Activated naive CD4-positive, alpha-beta T cell treated with anti-CD3 and anti-CD28 coated beads, Interleukin-2, amount 50 U/mL, for 72 hours (primary cell): ENCODE results near the gene WLS. TPM values are rescaled to one million over a fixed set of nuclear protein-coding genes. Genes with fewer than 3 reads are reported as not detected.
"Not testable (repeated sequence)": the region's sequence is repeated elsewhere in the genome, so short reads cannot be mapped to it uniquely, and the experiment has no call there.

Source experiments
- ATAC-seq, 2 donors: fragments of 150-1000 bp; cut with Tn5 transposase; 2 replicates each; pipeline ENCODE4 v1.10.0; 2021; ENCODE audit warnings: mild to moderate bottlenecking in 2 of 2, moderate library complexity in 2 of 2
- DNase-seq, 2 donors: peaks; one replicate each; pipeline ENCODE4 v3.0.0; 2021 to 2022; ENCODE audit warnings: low spot score in 2 of 2
- H3K27ac Mint-ChIP-seq, 2 donors: one replicate each; pipeline ENCODE4 v1.8.0; 2022; ENCODE audit warnings: mild to moderate bottlenecking in 2 of 2, mixed read lengths in 2 of 2
- H3K36me3 Mint-ChIP-seq, 2 donors: one replicate each; pipeline ENCODE4 v1.8.0; 2022; ENCODE audit warnings: mixed read lengths in 2 of 2
- H3K9me3 Mint-ChIP-seq, 2 donors: one replicate each; pipeline ENCODE4 v1.8.0; 2022; ENCODE audit warnings: mixed read lengths in 2 of 2
- total RNA-seq, 2 donors: library from RNA; stranded (reverse); gene quantifications; one replicate each; pipeline ENCODE4 v1.2.3, GENCODE V29; 2022

WLS gene
- total RNA-seq, 2 donors from 2014 or later, result not detected

DNA sequence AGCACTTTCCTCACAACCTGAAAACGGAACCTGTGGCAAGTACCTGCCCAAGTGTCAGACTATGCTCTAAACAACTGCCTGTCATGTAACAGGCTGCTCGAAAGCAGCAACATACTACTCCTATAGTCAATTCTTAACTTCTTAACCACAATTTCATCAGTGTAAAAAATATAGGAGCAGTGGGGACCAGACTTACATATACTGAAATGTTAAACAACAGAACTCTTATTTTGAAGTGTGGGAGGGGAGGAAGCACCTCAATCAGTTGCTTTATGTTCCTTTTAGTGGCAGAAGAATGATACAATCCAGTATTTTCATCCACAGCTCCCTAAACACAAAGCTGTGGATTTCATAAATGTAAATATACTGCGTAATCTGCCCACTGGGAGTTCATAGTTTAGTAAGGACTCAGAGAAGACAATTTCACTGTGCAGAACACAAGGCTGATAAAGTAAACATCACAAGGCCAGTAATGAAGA is 44.2 kb downstream of the WLS start:
- DNase-seq, result no peak
- no peak overlapping the region for H3K27ac Mint-ChIP-seq
- ATAC-seq, result peak in 1 of 2 donors; percentile 67
- no peaks in the 10 kb centered on the region for H3K36me3 Mint-ChIP-seq
- H3K9me3 Mint-ChIP-seq, result no peaks in the 10 kb centered on the region

- Mint-ChIP-seq H3K9me3 (no peaks in the 10 kb centered on the region), H3K27ac (no peak overlapping the region), H3K36me3 (no peaks in the 10 kb centered on the region)
- DNase-seq (no peak), ATAC-seq (no peak)
Observed at GRCh38 chr1:68185743-68186142, 46.6 kb downstream of the WLS start.

- H3K27ac Mint-ChIP-seq, result no peak overlapping the region
- DNase-seq (no peak), ATAC-seq (no peak)
- H3K9me3 Mint-ChIP-seq, result no peaks in the 10 kb centered on the region
- H3K36me3 Mint-ChIP-seq, result no peaks in the 10 kb centered on the region
Observed at GRCh38 chr1:68183895-68184294, 48.4 kb downstream of the WLS start.

DNA sequence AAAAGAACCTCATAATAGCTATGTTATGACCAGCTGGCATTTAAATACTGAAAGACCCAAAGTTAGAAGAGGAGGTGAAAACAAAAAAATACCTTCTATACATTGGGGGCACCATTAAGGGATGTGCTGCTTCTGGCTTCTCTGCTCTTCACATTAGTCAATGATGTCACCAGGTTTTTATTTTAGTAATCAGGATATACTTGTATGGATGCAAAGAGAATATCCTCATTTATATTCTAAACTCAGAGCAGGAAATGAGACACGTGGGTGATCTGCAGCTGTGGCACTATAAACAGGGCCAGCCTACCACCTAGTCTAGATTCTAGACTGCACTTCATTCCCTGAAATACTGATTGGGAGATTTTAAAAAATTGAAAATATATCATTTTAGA is 51.2 kb downstream of the WLS start:
- ATAC-seq (no peak), DNase-seq (no peak)
- Mint-ChIP-seq H3K9me3 (peaks cover 0 to 3% of the 10 kb centered on the region in 2 donors), H3K27ac (no peak overlapping the region), H3K36me3 (no peaks in the 10 kb centered on the region)

GRCh38 chr1:68180441-68181164 is 51.7 kb downstream of the WLS start:
- no peak for ATAC-seq
- H3K36me3 Mint-ChIP-seq, result no peaks in the 10 kb centered on the region
- no peak overlapping the region for H3K27ac Mint-ChIP-seq
- DNase-seq, result no peak
- peaks cover 0 to 3% of the 10 kb centered on the region in 2 donors for H3K9me3 Mint-ChIP-seq

DNA sequence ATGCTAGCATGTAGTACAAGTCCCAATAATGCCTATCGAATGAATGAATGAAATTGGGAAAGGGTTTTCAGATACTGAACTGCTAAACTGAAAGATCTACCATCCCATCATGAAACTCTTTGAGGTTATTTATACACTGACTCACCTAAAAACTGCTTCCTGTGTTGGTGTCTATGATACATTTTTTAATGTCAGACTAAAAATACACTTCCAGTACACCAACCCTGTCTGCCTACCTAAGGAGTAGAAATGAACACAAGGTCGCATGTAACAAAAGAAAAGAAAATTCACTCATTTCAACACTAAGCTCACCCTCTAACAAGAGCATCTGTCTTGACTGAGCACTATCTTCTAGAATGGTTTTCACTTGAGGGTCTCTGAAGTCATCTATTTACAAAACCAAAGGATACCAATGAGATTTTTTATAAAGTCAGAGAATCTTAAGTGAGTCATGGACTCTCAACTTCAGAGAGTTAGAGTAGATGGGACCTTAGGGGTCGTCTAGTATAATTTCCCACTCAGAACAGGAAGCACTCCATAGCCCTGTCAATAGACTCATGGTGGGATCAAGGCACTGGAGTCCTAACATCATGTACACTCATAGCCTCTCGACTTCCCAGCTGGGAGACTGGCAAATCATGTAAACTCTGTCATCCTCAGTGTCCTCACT is 53.4 kb downstream of the WLS start:
- no peak for DNase-seq
- Mint-ChIP-seq H3K9me3 (peaks cover 0 to 3% of the 10 kb centered on the region in 2 donors), H3K27ac (no peak overlapping the region), H3K36me3 (no peaks in the 10 kb centered on the region)
- peak in 1 of 2 donors; percentile 92 for ATAC-seq

- no peaks in the 10 kb centered on the region for H3K36me3 Mint-ChIP-seq
- H3K9me3 Mint-ChIP-seq, result peaks cover 0 to 6% of the 10 kb centered on the region in 2 donors
- ATAC-seq (no peak), DNase-seq (no peak)
- no peak overlapping the region for H3K27ac Mint-ChIP-seq
Observed at GRCh38 chr1:68175621-68176398, 56.5 kb downstream of the WLS start.

DNA sequence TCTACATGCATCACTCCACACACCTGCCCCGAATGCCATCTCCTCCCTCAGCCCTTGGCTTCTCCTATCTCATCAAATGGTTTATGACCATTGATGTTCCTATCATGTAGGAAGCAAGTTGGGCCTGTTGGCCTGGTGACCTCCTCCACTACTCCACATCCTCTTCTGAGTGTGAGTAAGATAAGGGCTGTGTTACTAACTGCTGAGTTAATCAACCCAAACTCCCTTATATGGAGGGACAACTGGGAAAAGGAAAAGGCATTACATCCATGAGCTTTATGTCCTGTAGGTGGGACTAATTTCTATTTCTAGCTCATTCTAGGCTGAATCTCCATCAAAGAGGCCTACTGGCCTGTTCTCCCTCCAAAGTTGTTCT is 57.6 kb downstream of the WLS start:
- DNase-seq (no peak), ATAC-seq (no peak)
- Mint-ChIP-seq H3K27ac (no peak overlapping the region), H3K9me3 (peaks cover 0 to 9% of the 10 kb centered on the region in 2 donors), H3K36me3 (no peaks in the 10 kb centered on the region)

DNA sequence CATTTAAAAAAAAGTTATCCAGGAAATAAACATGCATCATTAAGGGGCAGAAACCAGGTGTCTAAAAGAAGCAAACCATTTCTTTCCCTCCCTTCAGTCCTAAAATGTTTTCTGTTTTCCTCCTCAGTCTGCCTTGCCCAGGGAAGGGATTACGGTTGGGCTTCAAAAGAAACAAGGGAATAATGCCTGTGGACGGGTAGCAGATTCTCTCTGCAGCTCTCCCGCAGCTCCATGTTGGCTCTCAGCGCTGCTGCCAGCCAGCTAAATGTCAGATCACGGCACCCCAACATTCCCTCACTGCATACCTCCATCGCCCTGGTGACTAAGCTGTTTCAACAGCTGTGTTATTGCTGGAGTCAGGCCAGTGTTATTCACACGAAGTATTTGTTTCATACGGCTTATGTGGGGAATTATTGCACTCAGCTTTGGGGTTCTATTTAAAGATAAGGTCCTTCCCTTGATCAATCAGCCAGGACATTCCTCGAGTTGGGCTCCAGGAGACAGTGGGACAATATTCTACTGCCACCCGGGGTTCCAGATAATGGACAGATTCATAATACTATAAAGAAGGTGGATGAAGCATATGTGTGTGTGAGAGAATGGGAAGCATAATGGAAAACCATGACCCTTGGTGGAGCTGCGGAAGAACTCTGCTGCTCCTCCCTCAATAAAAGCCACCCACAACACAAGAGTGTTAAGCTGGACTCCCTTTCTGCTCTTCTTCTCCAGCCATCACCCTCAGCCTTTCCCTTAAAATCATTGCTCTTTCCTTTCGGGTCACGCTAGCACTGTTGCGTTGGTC is 58.2 kb downstream of the WLS start:
- DNase-seq (no peak), ATAC-seq (no peak)
- Mint-ChIP-seq H3K27ac (no peak overlapping the region), H3K9me3 (peaks cover 0 to 9% of the 10 kb centered on the region in 2 donors), H3K36me3 (no peaks in the 10 kb centered on the region)

DNA sequence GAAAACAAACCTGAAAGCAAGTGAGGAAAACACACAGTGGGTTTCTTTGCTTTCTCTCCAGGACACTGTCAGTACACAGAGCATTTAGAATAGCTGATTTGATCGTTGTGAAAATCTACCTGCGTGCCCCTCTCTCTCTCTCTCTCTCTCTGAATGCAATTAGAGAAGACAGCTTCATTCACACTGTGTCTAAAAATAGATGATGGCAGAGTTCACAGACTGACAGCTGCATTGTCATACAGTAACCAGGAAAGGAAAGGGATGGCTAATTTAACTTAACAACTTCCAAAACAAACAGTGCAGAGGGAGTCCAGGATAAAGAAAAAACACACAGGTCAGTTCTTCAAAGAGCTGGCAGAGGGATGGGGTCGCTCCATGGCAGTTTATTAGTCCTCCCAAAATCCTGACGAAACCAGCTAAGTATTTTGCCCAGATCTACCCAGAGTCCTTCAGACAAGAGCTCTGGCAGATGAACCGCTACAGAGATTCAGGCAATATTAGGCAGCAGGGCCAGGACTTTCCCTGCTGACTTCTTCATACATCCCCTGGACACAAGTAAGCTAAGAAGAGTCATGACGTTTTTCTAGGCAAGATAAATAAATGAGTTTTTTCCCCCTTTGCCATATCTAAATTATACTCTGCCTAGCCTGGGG is 58.9 kb downstream of the WLS start:
- H3K36me3 Mint-ChIP-seq, result no peaks in the 10 kb centered on the region
- no peak overlapping the region for H3K27ac Mint-ChIP-seq
- H3K9me3 Mint-ChIP-seq, result peaks cover 0 to 9% of the 10 kb centered on the region in 2 donors
- DNase-seq (no peak), ATAC-seq (no peak)

GRCh38 chr1:68171795-68172194 is 60.5 kb downstream of the WLS start:
- H3K9me3 Mint-ChIP-seq, H3K27ac Mint-ChIP-seq: not testable (repeated sequence)

DNA sequence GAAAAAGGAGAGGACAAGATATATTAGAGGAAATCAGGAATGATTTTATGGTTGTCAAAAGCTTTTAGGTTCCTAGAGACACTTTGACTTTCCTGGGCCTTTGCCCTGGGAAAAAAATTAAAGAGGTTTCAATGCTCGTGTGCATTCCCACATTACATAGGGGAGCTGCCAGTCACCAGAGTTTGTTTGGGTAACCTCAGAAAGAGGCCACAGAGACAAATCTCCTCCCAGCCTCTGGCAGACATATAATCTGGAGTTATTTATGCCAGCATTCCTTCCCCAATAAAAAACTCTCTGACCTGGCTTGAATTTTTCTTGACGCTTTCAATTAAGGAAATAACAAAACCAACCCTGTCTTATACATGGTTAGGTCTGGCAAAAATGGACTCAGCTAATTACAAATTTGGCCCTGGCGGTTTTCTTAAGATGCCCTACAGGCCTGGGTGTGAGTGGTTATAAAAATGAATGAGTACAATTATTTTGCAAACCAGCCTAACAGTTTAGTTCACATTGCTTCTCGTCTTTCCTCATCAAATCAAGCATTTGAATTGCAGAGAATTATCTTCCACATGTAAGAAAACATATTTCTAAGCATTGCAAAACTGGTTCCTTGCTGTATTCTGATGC is 63.7 kb downstream of the WLS start:
- H3K27ac Mint-ChIP-seq, result no peak overlapping the region
- no peak for DNase-seq
- ATAC-seq, result no peak
- H3K36me3 Mint-ChIP-seq, result no peaks in the 10 kb centered on the region
- H3K9me3 Mint-ChIP-seq, result peaks cover 0 to 6% of the 10 kb centered on the region in 2 donors

More at GRCh38 chr1:68171795-68172194, 60.5 kb downstream of the WLS start:
- not testable (repeated sequence) for DNase-seq, H3K36me3 Mint-ChIP-seq, ATAC-seq

DNA sequence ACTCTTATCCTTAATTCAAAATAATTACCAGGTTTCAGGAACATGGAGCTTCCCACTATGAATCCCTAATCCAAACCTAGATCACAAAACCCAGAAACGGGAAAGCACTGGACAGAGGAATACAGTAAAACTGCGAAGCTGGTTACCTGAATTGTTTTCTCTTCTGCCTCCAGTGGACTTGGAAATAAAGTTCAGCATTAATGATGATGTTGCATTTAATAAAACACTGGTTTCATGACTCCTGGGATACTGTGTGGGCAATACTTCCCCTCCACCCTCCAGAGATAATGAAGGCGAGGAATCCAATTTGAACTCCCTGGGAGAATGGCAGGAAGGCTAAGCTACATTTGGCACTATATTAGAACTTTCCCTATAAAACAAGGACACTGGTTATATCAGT is 65.1 kb downstream of the WLS start:
- peaks cover 0 to 6% of the 10 kb centered on the region in 2 donors for H3K9me3 Mint-ChIP-seq
- no peaks in the 10 kb centered on the region for H3K36me3 Mint-ChIP-seq
- no peak for DNase-seq
- ATAC-seq, result no peak
- no peak overlapping the region for H3K27ac Mint-ChIP-seq

DNA sequence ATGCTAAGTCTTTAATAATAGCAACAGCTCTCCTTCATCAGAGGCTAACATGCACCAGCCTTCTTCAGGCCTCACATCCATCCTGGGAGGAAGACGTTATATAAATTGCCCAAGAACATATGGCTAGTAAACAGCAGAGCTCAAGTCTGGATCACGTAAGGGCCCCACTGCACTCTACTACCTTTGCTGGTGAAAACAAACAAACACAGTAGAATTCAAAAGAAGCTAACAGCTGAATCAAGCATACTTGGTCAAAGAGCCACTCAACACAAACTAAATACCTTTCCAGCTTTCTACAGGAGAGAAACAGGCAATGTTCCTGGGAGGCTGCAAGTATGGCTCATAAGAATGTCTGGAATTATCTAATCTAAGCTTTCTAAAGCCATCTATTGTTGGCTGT is 66.0 kb downstream of the WLS start:
- no peak for DNase-seq
- no peak overlapping the region for H3K27ac Mint-ChIP-seq
- no peaks in the 10 kb centered on the region for H3K36me3 Mint-ChIP-seq
- H3K9me3 Mint-ChIP-seq, result peaks cover 0 to 6% of the 10 kb centered on the region in 2 donors
- no peak for ATAC-seq

DNA sequence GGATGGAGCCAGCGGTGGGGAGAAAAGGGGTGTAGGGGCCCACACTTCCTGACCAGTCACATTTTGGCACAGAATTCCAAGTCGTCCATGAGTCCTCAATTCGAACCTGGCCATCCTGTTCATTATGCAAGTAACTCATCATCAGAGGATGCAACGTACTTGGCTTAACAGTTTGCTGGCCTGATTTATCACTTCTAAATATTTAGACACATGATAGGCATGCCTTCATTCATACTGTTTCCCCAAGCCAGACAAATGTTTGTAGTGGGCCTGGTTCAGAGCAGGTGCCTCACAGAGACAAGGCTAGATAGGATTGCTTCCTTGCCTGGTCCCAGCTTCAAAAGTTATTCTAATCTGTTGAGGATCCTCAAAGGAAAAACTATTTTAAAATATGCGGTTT is 66.7 kb downstream of the WLS start:
- Mint-ChIP-seq H3K27ac (no peak overlapping the region), H3K9me3 (peaks cover 0 to 2% of the 10 kb centered on the region in 2 donors), H3K36me3 (no peaks in the 10 kb centered on the region)
- ATAC-seq, result no peak
- no peak for DNase-seq

GRCh38 chr1:68164918-68165317 is 67.4 kb downstream of the WLS start:
- no peak overlapping the region for H3K27ac Mint-ChIP-seq

More at GRCh38 chr1:68164918-68165317, 67.4 kb downstream of the WLS start:
- Mint-ChIP-seq H3K9me3 (no peaks in the 10 kb centered on the region), H3K36me3 (no peaks in the 10 kb centered on the region)
- DNase-seq (no peak), ATAC-seq (no peak)
